HL-60 (cell line): ENCODE results near the gene TUT4.

Source experiments
- POLR2AphosphoS5 ChIP-seq: IDR thresholded peaks from 2 replicates; pipeline ENCODE4 v1.6.1; 2012; ENCODE audit warnings: low read depth
- SPI1 ChIP-seq: IDR thresholded peaks from 2 replicates; pipeline ENCODE4 v1.6.1; 2012; ENCODE audit warnings: low read depth, mild to moderate bottlenecking, borderline replicate concordance
- TF ChIP-seq, protein P1 (sequence below): IDR thresholded peaks from one replicate; pipeline ENCODE4 v1.5.1; 2011; ENCODE audit warnings: low read length, control low read depth, inconsistent platforms; ENCODE audit not compliant: insufficient read depth

DNA sequence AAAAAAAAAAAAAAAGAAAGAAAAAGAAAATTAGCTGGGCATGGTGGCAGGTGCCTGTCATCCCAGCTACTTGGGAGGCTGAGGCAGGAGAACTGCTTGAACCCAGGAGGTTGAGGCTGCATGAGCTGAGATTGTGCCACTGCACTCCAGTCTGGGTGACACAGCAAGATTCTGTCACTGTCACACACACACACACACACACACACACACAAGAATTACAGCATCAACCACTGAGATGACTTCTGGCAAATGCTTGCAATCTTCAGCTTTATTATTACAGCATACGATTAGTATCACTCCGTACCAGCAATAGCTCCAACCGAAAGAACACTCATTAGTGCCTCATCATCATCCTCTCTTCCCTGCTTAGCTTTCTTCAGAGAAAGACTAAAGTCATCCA, 153.3 kb downstream of the TUT4 start:
- TF ChIP-seq, protein P1, sequence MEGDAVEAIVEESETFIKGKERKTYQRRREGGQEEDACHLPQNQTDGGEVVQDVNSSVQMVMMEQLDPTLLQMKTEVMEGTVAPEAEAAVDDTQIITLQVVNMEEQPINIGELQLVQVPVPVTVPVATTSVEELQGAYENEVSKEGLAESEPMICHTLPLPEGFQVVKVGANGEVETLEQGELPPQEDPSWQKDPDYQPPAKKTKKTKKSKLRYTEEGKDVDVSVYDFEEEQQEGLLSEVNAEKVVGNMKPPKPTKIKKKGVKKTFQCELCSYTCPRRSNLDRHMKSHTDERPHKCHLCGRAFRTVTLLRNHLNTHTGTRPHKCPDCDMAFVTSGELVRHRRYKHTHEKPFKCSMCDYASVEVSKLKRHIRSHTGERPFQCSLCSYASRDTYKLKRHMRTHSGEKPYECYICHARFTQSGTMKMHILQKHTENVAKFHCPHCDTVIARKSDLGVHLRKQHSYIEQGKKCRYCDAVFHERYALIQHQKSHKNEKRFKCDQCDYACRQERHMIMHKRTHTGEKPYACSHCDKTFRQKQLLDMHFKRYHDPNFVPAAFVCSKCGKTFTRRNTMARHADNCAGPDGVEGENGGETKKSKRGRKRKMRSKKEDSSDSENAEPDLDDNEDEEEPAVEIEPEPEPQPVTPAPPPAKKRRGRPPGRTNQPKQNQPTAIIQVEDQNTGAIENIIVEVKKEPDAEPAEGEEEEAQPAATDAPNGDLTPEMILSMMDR, result no peak
- TF ChIP-seq POLR2AphosphoS5, result no peak
- TF ChIP-seq SPI1, result no peak
